ENCODE results near the gene UQCC2.

Gene UQCC2

DNA sequence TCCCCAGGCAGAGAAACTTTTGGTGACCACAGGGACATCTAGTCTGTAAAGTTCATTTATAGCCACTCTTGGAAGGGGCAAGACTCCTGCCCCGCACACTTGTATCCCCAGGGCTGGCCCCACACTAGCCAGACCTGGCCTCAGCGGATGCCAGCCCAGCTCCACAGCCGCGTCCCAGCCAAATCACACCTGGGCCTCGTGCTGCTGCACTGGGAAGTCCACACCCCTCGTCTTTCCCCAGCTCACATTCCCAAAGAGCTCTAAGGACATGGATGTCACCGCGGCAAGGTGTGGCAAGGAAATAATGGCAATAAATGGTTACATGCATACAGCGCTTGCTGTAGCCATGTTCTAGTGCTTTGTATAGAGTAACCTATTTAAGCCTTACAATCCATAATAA, 26.7 kb upstream of the UQCC2 start:
- no peak for DNase-seq (ENCODE audit: low read depth in 1 of 2, low spot score in 1 of 2)
- no peak overlapping the region for H3K27ac ChIP-seq (replicated peaks)
- H3K4me3 ChIP-seq (replicated peaks; ENCODE audit: insufficient read depth, low read length), result no peak overlapping the region
- TF ChIP-seq GABPA (IDR thresholded peaks at IDR 0.05; ENCODE audit: low read depth), result no peak
- TF ChIP-seq REST (IDR thresholded peaks at IDR 0.05; ENCODE audit: insufficient replicate concordance, low read depth), result no peak
- no peak for TF ChIP-seq SPI1 (IDR thresholded peaks at IDR 0.05; ENCODE audit: borderline replicate concordance, low read depth)
- no peak for TF ChIP-seq CTCF (IDR thresholded peaks at IDR 0.05; ENCODE audit: insufficient read depth, low read length)
- no peak for TF ChIP-seq POLR2AphosphoS5 (IDR thresholded peaks at IDR 0.05; ENCODE audit: low read depth)
- peaks cover 8% of the 10 kb centered on the region for H3K27me3 ChIP-seq (ENCODE audit: insufficient read depth, poor library complexity, severe bottlenecking)

- no peak for TF ChIP-seq SPI1 (IDR thresholded peaks at IDR 0.05; ENCODE audit: borderline replicate concordance, low read depth)
- no peak for TF ChIP-seq GABPA (IDR thresholded peaks at IDR 0.05; ENCODE audit: low read depth)
- no peak for TF ChIP-seq REST (IDR thresholded peaks at IDR 0.05; ENCODE audit: insufficient replicate concordance, low read depth)
- TF ChIP-seq POLR2AphosphoS5 (IDR thresholded peaks at IDR 0.05; ENCODE audit: low read depth), result no peak
- no peak for TF ChIP-seq CTCF (IDR thresholded peaks at IDR 0.05; ENCODE audit: insufficient read depth, low read length)
- H3K27me3 ChIP-seq (ENCODE audit: insufficient read depth, poor library complexity, severe bottlenecking), result peaks cover 1% of the 10 kb centered on the region
- DNase-seq (ENCODE audit: low read depth in 1 of 2, low spot score in 1 of 2), result no peak
- H3K27ac ChIP-seq (replicated peaks), result no peak overlapping the region
- H3K4me3 ChIP-seq (replicated peaks; ENCODE audit: insufficient read depth, low read length), result no peak overlapping the region
Observed at GRCh38 chr6:33737267-33738026, 25.9 kb upstream of the UQCC2 start.

DNA sequence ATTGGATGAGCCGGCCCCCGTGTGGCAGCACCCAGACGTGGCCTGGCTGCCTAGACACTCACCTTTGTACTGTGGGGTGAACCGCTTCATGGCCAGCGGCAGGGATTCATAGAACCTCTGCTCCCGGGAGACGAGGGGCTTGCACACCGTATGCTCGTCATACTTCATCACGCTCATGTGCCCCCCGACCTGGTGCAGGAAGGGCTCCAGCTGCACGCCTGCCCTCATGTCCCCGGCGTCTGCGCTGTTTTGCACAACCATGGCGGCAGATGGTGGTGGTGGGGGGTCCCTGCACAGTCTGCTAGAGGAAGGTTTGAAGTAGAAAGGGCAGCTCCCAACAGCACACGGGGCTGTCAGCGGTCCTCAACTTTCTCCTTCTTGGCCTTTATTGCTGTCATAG, 23.7 kb upstream of the UQCC2 start:
- TF ChIP-seq GABPA (IDR thresholded peaks at IDR 0.05; ENCODE audit: low read depth) (no peak), REST (IDR thresholded peaks at IDR 0.05; ENCODE audit: insufficient replicate concordance, low read depth) (no peak), CTCF (IDR thresholded peaks at IDR 0.05; ENCODE audit: insufficient read depth, low read length) (no peak), SPI1 (IDR thresholded peaks at IDR 0.05; ENCODE audit: borderline replicate concordance, low read depth) (no peak), POLR2AphosphoS5 (IDR thresholded peaks at IDR 0.05; ENCODE audit: low read depth) (no peak)
- H3K27ac ChIP-seq (replicated peaks), result no peak overlapping the region
- H3K4me3 ChIP-seq (replicated peaks; ENCODE audit: insufficient read depth, low read length), result no peak overlapping the region
- DNase-seq (ENCODE audit: low read depth in 1 of 2, low spot score in 1 of 2), result no peak
- H3K27me3 ChIP-seq (ENCODE audit: insufficient read depth, poor library complexity, severe bottlenecking), result no peaks in the 10 kb centered on the region

Measured in HL-60 (cell line).